Measurements from ENCODE around the gene EZR. TPM values are rescaled to one million over a fixed set of nuclear protein-coding genes. Genes with fewer than 3 reads are reported as not detected.

The EZR gene
- total RNA-seq, 1 experiment from 2014 or later, result 375 TPM

DNA sequence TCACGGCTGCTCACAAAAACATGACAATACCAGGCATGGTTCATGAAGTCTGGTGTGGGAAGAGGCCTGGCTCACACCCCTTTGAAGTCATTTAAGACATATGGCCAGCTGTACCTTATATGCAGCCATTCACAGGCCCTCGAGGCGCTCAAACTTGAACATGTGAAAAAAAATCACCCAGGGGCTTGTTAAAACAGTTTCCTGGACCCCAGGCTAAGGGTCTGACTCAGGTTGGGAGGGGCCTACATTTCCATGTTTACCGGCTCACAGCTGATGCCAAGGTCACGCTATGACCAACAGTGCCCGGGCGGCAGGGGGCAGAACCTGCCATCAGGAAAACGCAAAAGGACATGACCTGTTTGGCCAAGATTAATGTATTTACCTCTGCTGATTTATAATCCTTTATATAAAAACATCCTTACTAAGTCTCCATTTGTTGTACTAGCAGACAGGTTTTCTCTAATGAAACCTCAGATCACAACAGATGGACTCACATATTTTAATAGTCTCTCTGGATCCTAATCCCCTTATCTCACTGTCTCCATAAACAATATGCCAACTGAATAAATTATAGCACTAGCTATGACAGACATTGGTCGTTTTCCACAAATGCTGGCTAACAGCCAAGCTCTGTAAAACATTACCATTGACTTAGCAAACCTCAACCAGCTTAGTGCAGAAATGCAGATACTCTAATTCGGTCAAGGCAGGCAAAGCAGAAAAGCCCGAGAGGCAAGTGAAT, 19.9 kb downstream of the EZR start:
- Mint-ChIP-seq H3K27me3 (ENCODE audit: low read depth) (no peaks in the 10 kb centered on the region), H3K27ac (peak overlapping the region in 2 of 3 experiments; percentile 49; a peak in 2 of 7 replicates), H3K9me3 (no peaks in the 10 kb centered on the region), H3K4me1 (peaks cover 61 to 64% of the 10 kb centered on the region in 2 experiments), H3K4me3 (no peak overlapping the region), H3K36me3 (ENCODE audit: insufficient read depth in 1 of 3, low read depth in 3 of 3) (peaks cover 4 to 39% (median 17%) of the 10 kb centered on the region in 3 experiments; a peak in 6 of 7 replicates)
- H2AFZ ChIP-seq (ENCODE audit: low read length), result no peak overlapping the region
- H3K56ac ChIP-seq (ENCODE audit: insufficient read length, low read depth, low read length), result no peak overlapping the region
- no peak overlapping the region for H3K4me2 ChIP-seq (ENCODE audit: insufficient read depth, insufficient read length, low read length)
- peaks cover 77% of the 10 kb centered on the region for H3K79me2 ChIP-seq (ENCODE audit: insufficient read depth, low read length)
- H3K9me3 ChIP-seq (ENCODE audit: control insufficient read depth, low read depth, low read length), result no peaks in the 10 kb centered on the region
- no peak for DNase-seq
- H2BK15ac ChIP-seq (ENCODE audit: low read depth, low read length), result no peak overlapping the region
- no peaks in the 10 kb centered on the region for H3K27me3 ChIP-seq (ENCODE audit: insufficient read depth, low read length)
- H3K14ac ChIP-seq (ENCODE audit: insufficient read depth, low read length), result no peak overlapping the region; the same call in 1 of the 2 replicates
- no peak overlapping the region for H2BK5ac ChIP-seq (ENCODE audit: insufficient read length, low read length)
- H3K27ac ChIP-seq (ENCODE audit: insufficient read length, low read depth, low read length), result no peak overlapping the region
- no peaks in the 10 kb centered on the region for H3K79me1 ChIP-seq (ENCODE audit: insufficient read depth, low read depth, low read length, poor library complexity, severe bottlenecking)
- peaks cover 12% of the 10 kb centered on the region; the same call in 1 of the 2 replicates for H3K4me1 ChIP-seq (ENCODE audit: insufficient read depth, low read length)
- H3K23ac ChIP-seq (ENCODE audit: insufficient read length, low read depth, low read length), result no peak overlapping the region
- no peak overlapping the region for H2AK5ac ChIP-seq (ENCODE audit: insufficient read length, low read length)
- H4K8ac ChIP-seq (replicated peaks; ENCODE audit: insufficient read length, low read depth, low read length), result no peak overlapping the region
- no peak overlapping the region for H4K91ac ChIP-seq (ENCODE audit: insufficient read length, low read depth, low read length)
- H3T11ph ChIP-seq (ENCODE audit: low read length), result no peak overlapping the region
- H4K5ac ChIP-seq (ENCODE audit: insufficient read length, low read depth, low read length), result no peak overlapping the region
- no peak overlapping the region for H2BK20ac ChIP-seq (ENCODE audit: low read depth, low read length, poor library complexity, severe bottlenecking)
- H3K18ac ChIP-seq (ENCODE audit: insufficient read length, low read depth, low read length), result no peak overlapping the region
- no peak overlapping the region for H2BK12ac ChIP-seq (ENCODE audit: insufficient read length, low read depth, low read length)
- no peak overlapping the region for H3K4ac ChIP-seq (ENCODE audit: low read depth, low read length)
- WGBS (ENCODE audit: extremely low coverage, insufficient read length, low lambda C conversion rate), result no CpG with 5 or more reads among the region's 11 CpGs
- H2BK120ac ChIP-seq (ENCODE audit: low read depth, low read length, poor library complexity, severe bottlenecking), result no peak overlapping the region
- TF ChIP-seq, protein P1, sequence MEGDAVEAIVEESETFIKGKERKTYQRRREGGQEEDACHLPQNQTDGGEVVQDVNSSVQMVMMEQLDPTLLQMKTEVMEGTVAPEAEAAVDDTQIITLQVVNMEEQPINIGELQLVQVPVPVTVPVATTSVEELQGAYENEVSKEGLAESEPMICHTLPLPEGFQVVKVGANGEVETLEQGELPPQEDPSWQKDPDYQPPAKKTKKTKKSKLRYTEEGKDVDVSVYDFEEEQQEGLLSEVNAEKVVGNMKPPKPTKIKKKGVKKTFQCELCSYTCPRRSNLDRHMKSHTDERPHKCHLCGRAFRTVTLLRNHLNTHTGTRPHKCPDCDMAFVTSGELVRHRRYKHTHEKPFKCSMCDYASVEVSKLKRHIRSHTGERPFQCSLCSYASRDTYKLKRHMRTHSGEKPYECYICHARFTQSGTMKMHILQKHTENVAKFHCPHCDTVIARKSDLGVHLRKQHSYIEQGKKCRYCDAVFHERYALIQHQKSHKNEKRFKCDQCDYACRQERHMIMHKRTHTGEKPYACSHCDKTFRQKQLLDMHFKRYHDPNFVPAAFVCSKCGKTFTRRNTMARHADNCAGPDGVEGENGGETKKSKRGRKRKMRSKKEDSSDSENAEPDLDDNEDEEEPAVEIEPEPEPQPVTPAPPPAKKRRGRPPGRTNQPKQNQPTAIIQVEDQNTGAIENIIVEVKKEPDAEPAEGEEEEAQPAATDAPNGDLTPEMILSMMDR (conservative IDR thresholded peaks at IDR 0.05), result no peak
- H3K9ac ChIP-seq (ENCODE audit: extremely low read depth, insufficient read length, low read length), result no peak overlapping the region
- no peaks in the 10 kb centered on the region for H4K20me1 ChIP-seq (ENCODE audit: control insufficient read depth, insufficient read depth, insufficient read length)
- H3K23me2 ChIP-seq (ENCODE audit: insufficient read length, low read depth, low read length, poor library complexity, severe bottlenecking), result no peaks in the 10 kb centered on the region
